GM21786 (cell line): ENCODE results near the gene TSHZ3.

Experiments
- ATAC-seq: cut with Tn5 transposase; IDR thresholded peaks from one replicate; pipeline ENCODE4 v1.9.1; 2021; ENCODE audit not compliant: unreplicated experiment

TSHZ3 gene

DNA sequence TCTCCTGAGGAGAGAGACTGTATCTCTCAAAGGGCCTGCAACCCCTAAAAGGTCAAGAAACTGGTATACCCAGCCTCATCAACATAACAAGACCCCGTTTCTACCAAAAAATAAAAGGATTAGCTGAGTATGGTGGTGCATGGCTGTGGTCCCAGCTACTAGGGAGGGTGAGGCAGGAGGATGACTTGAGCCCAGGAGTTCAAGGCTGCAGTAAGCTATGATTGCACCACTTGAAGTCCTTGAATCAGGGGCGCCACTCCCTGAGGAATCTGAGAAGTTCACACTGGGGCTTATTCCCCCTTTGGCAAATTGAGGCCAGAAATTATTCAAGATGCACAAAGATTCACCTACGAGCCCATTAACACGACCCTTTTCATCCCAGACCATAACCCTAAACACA is 83.0 kb downstream of the TSHZ3 start:
- no peak for ATAC-seq

DNA sequence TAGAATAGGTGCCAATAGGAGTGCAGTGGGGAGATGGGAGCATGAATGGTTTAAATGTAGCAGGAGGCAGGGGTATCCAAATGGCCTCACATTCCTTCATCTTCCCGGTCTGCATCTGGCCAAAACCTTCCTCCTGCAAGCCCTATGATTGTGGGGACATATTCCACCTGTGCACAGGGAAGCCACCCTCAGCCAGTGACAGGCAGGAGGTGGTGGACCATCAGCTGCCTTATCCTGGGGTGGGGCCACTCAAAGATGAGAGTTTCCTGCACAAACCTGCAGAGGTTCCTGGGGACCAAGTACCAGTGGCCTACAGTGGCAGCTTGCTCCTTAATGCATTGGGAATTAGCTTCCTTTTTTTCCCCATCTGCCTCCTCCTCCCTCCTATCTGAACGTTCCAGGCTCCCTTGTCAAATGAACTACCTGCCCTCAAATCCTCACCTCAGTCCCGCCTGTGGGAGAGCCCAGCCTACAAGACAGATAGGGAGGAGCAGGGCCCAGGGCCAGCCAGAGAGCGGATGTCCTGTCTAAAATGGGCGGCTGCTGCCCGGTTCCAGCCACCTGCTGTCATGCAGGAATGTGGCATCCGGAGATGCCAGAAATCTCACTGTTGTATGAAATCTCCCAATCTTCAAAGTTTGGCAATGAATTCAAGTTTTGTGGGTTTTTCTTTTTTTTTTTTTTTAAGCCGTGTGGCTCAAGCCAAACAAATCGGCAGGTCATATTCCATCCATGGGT is 85.0 kb downstream of the TSHZ3 start:
- ATAC-seq = no peak

DNA sequence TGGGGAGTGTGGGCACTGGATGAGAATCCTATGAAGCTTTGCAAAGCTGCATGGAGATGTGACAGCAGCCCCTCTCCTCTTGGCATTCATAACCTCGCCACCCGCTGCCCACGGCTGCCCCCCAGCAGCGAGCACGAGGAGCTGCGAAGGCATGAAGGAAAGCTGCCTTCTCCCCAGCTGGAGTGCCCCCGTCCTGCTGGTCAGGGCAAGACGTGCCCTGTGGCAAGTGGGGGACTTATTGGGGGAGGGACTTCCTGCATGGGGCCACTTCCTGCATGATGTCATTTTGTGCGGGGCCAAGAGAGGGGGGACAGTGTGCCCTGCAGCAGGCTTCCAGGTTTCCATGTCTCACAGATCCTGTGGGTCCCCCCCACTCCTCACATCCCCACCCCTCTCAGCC is 85.9 kb downstream of the TSHZ3 start:
- no peak for ATAC-seq

GRCh38 chr19:31262725-31263191 is 86.5 kb downstream of the TSHZ3 start:
- no peak for ATAC-seq

DNA sequence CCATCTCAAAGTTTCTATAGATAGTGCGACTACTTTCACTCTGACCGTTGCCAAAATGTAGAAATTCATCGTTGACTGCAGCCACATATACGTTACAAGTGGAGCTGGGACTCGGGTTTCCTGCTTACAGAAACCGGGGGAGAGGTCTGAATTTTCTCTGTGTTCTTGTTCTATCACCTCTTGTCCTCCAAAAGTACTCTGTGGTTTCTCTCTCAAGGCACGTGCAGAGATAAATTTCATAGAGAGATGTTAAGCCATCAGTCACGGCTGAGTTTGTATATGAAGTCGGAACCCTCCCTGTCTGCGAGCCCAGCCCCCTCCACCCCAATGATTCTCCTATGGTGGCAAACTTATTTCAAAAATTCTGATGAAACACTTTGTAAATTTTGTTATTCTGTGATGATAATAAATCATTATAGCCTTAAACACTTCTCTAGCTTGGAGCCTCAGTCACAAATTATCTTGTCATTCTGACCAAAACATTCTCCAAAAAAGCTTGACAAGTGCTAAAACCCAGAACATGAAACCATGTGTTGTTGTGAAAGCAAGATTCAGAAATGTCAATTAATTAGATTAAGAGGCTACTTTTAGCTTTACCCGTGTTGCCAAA is 87.5 kb downstream of the TSHZ3 start:
- no peak for ATAC-seq

- no peak for ATAC-seq
Measured at GRCh38 chr19:31261019-31261602, 88.1 kb downstream of the TSHZ3 start.

GRCh38 chr19:31260171-31260933 is 88.9 kb downstream of the TSHZ3 start:
- no peak for ATAC-seq

GRCh38 chr19:31258211-31259052 is 90.8 kb downstream of the TSHZ3 start:
- no peak for ATAC-seq

DNA sequence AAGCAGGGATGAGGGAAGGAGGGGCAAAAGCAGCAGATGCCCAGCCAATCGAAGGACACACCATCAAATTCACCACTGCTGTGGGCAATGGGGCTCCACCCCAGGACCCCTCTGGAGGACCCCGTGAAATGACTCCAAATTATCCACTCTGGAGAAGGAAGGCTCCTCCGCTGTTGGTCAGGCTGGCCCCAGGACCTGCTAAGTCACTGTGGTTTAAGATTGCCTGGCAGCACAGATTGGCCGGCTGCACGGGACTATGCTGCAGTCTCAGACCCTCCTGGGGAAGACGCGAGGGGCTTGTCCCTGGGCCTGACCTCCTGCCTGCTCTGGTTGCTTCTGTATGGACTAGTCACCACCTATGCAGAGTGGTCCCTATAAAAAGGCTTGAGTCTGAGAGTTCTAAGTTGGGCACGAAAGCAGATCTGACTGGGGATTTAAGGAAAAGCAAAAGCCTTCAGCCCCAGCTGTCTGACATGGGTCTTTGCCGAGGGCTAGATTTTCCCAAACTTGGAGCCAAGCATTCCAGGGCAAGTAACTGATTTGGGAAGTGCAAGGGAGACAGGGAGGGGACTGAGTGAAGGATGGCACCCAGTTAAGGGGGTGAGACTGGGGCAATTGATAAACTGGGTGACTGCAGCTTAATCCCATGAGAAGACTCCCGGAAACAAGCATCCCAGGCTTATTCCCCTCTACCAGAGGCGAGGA is 91.7 kb downstream of the TSHZ3 start:
- ATAC-seq = no peak

GRCh38 chr19:31257025-31257424 is 92.2 kb downstream of the TSHZ3 start:
- no peak for ATAC-seq

- no peak for ATAC-seq
Measured at GRCh38 chr19:31256593-31256960, 92.7 kb downstream of the TSHZ3 start.

GRCh38 chr19:31255831-31256592 is 93.2 kb downstream of the TSHZ3 start:
- no peak for ATAC-seq

DNA sequence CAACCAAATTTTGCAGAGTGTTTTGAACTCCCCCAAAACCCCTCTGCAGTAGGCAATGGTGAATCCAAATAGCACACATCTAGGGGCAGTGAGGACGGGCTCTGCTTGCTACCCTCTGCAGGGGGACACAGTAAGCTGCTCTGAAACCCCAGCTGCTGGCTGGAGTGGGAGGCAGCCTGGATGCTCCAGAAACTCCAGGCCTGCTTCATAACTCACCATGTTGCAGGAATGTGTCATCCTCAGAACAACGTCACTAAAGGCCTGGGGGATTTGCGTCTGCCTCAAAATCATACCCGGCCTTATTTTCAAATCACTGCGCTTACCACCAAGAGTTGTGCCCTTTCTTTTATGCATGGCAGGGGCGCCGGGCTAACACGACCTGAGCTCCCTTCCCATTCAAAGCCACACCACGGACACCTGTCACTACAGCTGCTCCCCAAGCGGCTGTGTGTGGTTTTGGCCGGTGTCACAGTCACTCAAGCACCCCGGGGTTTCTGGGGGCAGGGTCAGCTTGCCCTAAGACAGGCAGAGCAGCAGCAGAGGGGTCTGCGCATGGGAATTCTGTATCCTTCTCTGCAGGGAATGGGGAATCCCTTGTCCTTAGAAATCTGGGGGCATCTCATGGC is 93.9 kb downstream of the TSHZ3 start:
- ATAC-seq = no peak

- no peak for ATAC-seq
Measured at GRCh38 chr19:31254611-31255010, 94.6 kb downstream of the TSHZ3 start.

GRCh38 chr19:31254180-31254551 is 95.1 kb downstream of the TSHZ3 start:
- no peak for ATAC-seq

- ATAC-seq = no peak
Measured at GRCh38 chr19:31253526-31254179, 95.6 kb downstream of the TSHZ3 start.

GRCh38 chr19:31252441-31252840 is 96.8 kb downstream of the TSHZ3 start:
- ATAC-seq = no peak

DNA sequence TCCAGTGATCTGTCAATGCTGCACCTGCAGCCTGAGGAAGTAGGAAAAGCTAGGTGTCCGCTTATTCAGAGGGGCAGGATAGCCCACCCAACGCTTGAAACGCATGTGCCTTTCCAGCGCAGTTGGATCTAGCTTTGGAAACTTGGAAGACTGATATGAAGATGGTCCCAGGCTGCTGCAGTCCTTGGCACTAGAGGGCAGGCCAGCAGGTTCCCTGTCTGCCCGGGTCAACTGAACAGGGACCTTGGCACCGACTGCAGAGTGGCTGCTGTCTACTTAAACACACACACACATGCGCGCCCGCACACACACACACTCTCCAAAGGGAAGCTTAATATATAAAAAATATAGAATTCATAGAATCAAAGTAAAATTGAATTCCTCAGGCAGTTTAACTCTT is 100.0 kb downstream of the TSHZ3 start:
- no peak for ATAC-seq

DNA sequence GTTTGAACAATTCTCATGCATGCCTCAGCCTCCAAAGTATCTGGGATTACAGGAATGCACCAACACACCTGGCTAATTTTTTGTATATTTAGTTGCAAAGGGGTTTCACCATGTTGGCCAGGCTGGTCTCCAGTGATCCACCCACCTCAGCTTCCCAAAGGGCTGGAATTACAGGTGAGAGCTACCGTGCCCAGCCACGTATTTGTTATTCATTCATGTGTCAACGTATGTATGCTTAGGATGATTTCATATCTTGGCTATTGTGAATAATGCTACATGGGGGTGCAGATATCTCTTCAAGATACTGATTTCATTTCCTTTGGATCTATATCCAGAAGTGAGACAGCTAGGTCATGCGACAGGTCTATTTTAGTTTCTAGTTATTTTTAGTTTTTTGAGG is 113.4 kb downstream of the TSHZ3 start:
- ATAC-seq = no peak
